HG03565 (cell line): ENCODE measurements around the gene SEPTIN1.
"Not testable (repeated sequence)": the region's sequence is repeated elsewhere in the genome, so short reads cannot be mapped to it uniquely, and the experiment has no call there.

Experiments
- ATAC-seq: cut with Tn5 transposase; IDR thresholded peaks from one replicate; pipeline ENCODE4 v1.9.1; 2021; ENCODE audit warnings: mild to moderate bottlenecking, moderate library complexity; ENCODE audit not compliant: unreplicated experiment

SEPTIN1 gene

DNA sequence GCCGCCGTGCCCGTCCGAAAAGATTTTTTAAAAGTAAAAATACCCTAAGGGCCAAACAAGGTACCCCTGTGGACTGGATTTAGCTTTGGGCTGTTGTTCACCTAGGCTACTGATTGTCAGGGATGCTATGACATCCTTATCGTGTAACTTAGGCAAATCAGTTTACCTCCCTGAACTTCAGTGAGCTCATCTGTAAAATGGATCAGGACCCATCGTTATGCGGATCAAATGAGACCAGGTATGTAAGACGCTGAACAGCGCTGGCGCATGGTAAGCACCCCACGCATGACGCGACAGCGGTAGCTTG is 24.4 kb upstream of the SEPTIN1 start:
- ATAC-seq, result no peak

DNA sequence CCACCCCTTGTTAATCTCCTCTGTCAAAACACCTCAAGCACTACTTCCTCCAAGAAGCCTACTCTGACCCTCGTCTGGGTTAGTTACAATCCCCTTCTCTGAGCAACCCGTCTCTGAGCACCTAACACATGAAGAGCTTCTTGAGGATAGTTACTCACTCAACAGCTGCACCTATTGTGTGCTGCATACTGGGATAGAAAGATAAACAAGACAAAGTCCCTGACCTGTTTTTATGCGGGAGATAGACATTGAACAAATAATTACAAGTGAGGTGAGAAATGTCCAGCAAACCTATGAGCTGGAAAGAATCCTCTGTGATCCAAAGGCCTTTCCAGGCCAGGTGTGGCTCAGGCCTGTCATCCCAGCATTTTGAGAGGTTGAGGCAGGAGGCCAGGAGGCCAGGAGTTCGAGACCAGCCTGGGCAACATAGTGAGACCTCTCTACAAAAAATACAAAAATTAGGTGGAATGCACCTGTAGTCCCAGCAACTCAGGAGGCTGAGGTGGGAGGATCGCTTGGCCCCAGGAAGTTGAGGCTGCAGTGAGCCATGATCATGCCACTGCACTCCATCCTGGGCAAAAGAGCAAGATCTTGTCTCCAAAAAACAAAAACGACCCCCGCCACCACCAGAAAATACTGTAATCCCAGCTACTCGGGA is 19.5 kb upstream of the SEPTIN1 start:
- ATAC-seq, result no peak

DNA sequence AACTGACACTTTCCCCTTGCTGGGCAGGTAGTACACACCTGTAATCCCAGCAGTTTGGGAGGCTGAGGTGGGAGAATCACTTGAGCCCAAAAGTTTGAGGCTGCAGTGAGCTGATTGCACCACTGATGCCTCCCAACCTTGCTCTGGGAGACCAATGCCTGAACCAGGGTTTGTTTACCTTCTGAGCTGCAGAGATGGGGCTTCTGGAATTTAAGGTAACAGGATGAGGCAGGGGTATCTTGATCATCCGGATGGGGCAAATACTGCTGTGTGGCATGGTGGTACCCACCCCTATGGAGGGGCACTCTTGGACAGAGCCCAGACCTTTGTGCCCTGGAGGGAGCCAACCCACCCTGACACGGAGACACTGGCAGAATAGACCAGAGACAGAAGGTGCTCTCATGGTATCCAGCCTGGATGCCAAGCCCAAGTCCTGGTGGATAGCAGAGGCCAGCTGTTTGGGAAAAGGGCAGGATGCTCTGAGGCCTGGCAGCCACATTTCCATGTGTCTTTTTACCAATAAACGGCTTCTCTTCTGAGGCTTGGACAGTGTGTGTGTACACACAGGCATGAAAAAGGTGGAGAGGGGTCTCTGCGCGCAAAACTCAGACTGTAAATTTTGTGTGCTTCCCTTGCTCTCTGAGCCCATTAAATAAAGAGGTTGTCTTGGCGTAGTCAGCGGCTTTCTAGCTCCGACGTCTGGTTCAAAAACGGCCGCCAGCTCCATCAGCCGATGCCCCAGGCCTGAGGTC is 17.2 kb upstream of the SEPTIN1 start:
- no peak for ATAC-seq

DNA sequence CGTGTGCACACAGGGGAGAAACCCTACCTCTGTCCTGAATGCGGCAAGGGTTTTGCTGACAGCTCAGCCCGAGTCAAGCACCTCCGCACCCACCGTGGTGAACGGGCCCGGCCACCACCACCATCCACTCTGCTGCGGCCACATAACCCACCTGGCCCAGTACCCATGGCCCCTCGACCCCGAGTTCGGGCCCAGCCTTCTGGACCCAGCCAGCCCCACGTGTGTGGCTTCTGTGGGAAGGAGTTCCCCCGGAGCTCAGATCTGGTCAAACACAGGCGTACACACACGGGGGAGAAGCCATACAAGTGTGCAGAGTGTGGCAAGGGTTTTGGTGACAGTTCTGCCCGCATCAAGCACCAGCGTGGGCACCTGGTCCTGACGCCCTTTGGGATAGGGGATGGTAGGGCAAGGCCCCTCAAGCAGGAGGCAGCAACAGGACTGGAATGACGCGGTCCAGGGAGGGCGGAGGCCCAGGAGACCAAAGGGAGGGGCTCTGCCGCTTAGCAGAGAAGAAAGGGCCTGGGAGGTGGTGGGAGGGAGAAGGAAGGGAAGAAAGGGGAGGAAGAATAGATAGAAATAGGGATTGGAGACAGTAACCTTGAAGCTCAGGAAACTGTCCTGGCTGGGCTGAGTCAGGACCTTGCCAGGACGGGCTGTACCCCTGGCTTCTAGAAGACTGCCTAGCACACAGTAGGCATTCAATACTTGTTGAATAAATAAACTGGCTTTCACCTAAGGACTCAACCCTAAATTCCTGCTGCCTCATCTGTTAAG is 16.5 kb upstream of the SEPTIN1 start:
- no peak for ATAC-seq

DNA sequence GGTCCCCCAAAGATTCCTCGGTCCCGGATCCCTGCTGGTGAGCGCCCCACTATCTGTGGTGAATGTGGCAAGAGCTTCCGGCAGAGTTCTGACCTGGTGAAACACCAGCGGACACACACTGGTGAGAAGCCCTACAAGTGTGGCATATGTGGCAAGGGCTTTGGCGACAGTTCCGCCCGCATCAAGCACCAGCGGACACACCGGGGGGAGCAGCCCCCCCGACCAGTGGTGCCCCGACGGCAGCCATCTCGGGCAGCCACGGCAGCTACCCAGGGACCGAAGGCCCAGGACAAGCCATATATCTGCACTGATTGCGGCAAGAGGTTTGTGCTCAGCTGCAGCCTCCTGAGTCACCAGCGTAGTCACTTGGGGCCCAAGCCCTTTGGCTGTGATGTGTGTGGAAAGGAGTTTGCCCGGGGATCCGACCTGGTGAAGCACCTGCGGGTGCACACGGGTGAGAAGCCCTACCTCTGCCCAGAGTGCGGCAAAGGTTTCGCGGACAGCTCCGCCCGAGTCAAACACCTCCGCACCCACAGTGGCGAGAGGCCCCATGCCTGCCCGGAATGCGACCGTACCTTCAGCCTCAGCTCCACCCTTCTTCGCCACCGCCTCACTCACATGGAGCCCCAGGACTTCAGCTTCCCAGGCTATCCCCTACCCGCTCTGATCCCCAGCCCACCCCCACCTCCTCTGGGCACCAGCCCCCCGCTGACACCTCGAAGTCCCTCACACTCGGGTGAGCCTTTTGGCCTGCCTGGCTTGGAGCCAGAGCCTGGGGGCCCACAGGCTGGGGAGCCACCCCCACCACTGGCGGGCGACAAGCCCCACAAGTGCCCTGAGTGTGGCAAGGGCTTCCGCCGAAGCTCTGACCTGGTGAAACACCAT is 15.7 kb upstream of the SEPTIN1 start:
- ATAC-seq, result no peak

DNA sequence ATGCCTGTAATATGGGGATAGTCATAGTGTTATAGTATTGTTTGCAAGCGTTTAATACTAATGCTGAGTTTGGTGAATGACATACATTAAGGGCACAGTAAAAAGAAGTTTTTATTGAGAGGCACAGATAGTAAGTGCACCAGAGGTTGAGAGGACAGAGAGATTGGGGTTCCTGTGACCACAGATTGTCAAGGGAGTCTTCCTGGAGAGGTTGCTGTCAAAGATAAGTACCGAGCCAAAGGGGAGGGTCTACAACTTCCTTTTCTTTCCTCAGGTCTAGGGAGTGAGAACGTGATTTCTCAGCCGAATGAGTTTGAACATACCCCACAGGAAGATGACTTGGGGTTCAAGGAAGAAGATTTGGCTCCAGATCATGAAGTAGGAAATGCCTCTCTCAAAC is 14.7 kb upstream of the SEPTIN1 start:
- no peak for ATAC-seq

DNA sequence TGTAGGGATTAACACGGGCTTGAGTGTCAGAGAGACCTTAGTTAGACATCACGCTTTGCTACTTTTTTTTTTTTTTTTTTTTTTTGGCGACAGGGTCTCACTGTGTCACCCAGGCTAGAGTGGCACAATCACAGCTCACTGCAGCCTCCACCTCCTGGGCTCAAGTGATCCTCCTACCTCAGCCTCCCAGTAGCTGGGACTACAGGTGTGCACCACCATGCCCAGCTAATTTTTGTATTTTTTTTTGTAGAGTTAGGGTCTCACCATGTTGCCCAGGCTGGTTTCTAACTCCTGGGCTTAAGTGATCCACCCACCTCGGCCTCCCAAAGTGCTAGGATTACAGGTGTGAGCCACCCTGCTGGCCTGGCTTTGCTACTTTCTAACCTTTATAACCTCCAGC is 14.3 kb upstream of the SEPTIN1 start:
- not testable (repeated sequence) for ATAC-seq

DNA sequence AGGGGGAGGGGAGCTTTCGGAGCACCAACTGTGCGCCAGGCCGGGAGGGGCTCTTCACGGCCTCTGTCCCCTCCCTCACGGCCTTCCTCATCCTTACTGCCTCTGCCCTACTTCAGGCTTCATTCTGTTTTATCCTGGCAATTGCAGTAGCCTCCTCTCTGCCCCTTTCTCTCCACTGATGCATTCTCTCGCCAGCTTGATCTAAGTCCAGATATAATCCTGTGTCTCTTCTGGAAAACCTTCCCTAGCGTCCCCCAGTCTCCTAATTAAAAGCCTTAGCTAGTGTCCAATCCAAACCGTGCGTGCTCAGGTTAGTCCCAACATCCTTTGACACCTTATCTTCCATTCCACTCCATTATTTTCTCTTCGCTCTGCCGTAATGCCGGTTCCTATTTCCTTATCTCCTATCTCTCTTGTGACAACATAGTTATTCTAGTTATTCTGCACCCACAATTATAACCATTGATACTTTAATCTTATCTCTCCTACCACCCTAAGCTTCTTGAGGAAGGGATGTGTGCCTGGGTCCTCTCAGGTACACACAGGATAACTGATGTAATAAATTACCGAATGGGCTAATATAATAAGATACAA is 13.7 kb upstream of the SEPTIN1 start:
- peak; percentile 10 for ATAC-seq

DNA sequence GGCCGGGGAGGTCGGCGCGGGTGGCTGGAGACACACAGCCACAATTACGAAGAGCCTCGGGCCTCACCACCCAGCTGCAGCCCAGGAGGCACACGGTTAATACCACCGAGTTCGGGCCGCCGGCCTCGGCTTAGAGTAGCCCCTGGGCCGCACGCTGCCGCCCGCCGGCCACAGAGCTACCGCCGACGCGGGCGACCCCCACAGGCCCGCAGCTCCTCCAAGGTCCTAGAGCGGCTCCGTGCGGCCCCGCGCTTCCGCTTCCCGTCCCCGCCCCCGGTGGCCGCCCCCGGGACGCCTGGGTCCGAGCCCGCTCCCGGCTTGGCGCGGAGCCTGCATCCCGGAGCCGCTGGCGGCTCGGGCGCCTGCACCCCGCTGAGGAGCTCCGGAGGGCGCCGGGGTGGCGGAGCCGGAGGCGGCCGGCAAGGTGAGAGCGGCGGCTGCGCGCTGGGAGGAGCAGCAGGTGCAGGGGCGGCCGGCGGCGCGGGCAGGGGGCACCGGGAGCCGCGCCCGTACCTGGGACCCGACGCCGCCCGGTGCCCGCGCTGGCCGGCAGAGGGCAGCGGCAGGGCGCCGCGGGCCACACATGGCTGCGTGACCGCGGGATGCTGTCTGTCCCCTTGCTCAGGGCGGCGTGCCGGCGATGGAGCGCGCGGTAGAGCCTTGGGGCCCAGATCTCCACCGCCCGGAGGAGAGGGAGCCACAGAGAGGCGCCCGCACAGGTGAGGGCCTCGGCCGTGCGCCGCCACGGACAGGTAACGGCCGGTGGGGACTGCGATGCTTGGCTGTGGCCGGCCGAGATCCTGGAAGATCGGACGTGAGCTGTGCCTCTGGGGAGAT is 13.0 kb upstream of the SEPTIN1 start, which contains the start of gene ZNF48:
Gene ZNF48 (plus strand): TSS at position 266 of the 837 bp plus-strand sequence. CDS start 375 bp downstream, at position 641.
- ATAC-seq, result peak; percentile 54

DNA sequence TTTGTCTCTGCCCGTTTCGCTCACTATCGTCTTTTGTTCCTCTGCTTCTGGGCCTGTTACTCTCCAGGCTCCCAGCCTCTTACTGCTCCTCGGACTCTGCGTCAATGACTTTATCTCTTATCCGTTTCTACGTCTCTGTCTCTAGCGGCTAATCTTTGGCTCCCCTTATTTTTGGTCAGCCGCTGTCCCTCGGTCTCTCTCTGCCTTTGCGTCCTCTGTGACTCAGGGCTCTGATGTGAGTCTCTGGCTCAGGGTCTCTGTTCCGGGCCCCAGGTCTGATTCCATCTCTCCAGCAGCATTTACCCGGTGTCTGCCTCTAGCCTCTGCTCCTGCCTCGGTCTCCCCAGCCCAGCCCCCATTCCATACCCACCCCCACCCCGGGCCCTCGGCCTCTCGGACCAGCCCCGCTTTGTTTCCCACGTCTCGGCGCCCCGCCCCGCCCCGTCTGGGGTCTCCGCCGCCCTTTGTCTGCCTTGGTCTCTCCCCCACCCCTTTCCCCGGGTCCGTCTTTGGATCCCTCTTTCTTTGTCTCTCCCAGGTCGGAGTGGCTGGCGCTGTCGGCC is 12.3 kb upstream of the SEPTIN1 start:
- no peak for ATAC-seq

DNA sequence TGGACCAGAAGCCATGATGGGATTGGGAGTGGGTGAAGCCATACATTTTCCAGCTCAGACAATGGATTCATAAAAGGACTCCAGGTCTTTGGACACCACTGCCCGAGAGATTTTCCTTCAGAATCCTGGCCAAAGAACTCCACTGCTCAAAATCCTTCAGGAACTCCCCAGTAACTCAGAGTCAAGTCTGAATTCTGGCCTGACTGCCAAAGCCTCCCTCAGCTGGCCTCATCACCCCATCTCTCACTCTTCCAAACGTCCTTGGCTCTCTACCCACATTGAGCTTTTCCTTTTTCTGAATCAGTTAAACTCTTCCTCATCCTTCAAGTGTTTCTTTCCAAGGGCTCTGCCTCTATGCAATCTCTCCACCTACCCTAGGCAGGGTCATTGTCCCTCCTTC is 1.2 kb upstream of the SEPTIN1 start:
- ATAC-seq, result no peak

DNA sequence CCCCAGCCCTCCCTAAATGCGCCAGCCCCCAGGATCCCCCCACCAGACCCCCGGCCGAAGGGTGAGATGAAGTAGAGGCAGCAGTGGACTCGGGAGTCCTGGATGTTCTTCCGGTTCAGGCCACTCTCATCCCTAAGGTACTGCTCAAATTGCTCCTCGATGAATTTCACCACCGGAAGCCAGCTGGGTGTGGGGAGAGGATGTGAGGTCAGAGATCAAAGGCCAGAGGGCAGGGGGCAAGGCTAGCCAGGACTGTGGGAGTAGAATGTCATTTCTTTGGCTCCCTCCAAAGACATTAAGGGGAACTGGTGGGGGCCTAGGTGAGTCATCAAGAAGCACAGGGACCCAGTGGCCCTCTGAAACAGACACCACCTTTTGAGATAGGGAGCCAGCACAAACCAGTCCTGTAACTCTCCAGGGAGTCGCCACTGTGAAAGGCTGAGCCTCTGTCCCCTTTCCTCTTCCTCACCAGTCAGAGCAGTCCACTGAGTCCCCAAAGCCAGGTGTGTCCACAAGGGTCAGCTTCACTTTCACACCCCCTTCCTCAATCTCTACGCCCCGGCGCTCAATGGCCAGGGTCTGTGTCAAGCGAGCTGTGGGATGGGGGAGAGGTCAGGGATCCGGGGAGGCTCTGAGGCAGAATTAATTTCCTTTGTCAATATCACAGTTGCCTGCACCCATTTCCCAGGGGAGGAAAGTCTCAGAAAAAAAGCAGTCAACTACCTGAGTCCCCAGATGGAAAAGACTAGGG is 895 bp downstream of the SEPTIN1 start:
- no peak for ATAC-seq

DNA sequence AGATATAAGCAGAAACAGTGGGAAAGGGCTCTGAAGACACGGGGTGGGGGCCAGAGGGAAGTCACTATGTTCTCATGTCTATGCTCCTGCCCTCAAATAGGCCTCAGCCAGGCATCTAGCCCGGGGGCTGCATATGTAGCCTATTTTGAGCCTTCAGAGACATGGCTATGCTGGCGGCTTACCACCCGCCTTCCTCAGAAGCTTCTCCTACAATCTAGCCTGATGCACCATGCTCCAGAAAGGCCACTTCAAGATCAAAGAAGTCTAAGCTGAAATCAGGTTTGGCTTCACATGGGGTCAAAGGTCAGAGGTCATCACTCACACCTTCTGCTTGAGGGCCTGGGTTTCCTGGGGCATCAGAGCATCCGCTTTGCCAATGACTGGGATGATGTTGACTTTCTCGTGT is 1.6 kb downstream of the SEPTIN1 start:
- no peak for ATAC-seq

DNA sequence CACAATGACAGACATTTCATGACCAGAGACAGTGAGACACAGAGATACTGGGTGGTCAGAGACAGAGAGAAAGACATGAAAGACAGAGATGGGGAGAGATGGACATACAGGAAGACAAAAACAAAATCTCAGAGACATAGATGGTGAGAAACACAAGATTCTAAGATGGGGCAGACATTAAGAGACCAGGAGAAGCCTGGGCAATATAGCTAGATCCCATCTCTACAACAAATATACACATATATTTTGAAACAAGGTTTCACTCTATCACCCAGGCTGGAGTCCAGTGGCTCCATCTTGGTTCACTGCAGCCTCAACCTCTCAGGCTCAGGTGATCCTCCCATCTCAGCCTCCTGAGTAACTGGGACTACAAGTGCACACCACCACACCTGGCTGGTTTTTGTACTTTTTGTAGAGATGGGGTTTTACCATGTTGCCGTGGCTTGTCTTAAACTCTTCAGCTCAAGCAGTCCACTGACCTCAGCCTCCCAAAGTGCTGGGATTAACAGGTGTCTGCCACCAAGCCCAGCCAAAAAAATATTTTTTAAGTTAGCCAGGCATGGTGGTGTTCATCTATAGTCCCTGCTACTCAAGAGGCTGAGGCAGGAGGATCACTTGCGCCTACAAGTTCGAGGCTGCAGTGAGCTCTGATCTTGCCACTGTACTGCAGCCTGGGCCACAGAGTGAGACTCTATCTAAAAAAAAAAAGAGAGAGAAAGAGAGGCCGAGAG is 2.1 kb downstream of the SEPTIN1 start:
- no peak for ATAC-seq

DNA sequence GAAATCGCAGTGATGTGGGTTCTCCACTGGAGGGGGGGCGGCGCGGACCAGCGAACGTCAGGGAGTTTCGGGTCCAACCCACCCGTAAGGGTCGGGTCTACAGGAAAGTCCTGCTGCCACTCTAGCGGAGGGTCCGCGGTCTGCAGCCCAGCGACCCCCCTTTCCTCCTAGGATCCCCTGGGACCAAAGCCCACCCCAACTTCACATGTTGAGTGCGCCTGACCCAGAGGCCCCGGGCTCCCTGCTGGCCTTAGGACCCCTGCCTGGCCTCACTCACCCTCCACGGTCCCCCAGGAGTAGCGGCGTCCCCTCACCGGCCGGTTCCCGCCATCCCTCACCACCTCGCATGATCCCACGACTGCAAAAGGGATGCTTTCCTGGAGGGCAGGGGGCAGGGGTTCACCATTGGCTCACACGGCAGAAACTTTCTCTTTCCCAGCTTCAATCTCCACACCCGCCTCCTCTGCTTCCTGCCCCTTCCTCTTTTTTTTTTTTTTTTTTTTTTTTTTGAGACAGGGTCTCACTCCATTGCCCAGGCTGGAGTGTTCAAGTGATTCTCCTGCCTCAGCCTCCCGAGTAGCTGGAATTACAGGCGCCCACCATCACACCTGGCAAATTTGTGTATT is 3.1 kb downstream of the SEPTIN1 start:
- no peak for ATAC-seq

DNA sequence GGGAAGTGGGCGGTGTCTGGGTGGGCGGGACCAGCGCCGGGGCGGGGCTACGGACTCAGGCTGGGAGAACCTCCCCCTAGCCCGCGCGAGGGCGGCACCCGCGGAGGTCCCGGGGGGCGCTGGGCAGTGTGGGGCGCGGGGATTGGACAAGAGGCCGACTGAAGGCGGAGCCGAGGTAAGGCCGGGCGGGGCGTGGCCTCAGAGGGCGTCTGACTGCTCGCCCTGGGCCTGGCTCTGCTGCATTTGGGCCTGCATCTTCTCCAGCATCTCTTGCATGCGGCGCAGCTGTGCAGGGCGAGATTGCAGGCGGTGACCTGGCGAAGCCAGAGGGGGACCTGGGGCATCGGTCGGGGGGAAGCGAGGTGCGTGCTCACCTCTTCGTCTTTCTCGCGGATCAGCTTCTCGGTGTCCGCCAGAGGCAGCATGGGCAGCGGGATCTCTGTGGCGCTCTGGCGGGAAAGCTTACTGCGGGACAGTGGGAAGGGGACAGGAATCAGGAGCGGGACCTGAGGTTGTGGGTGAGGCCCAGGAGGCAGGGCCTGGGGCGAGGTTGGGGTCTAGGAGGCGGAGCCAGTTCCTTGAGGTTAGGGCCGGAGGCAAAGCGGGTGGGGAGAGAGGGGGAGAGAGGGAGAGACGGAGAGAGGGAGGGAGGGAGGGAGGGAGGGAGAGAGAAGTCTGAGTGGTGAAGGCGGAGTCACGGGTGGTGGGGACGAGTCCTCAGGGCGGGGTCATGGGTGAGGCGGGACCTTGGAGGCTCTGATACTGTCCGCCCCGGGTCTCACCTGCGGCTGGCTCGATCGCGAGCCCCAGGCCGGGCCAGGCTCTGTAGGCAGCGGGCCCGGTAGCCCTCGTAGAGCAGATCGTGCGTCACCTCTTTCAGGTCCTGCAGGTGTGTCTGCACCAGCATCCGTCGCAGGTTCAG is 3.9 kb downstream of the SEPTIN1 start:
- peak; percentile 80 for ATAC-seq
